Activated CD8-positive, alpha-beta memory T cell treated with anti-CD3 and anti-CD28 coated beads for 1 hour (primary cell): ENCODE data around the gene TXLNB.

Experiments
- DNase-seq, 2 donors: peaks; one replicate each; pipeline ENCODE4 v3.0.0-alpha.2; 2020; ENCODE audit warnings: low read depth in 1 of 2; ENCODE audit errors: extremely low read depth in 1 of 2

Gene TXLNB

GRCh38 chr6:139275279-139276055, 16.3 kb downstream of the TXLNB start:
- DNase-seq, result no peak

GRCh38 chr6:139271056-139271455, 20.7 kb downstream of the TXLNB start:
- no peak for DNase-seq

GRCh38 chr6:139270249-139270648, 21.5 kb downstream of the TXLNB start:
- no peak for DNase-seq

GRCh38 chr6:139265512-139266190, 26.1 kb downstream of the TXLNB start:
- DNase-seq, result no peak

- DNase-seq, result no peak
Measured at GRCh38 chr6:139262519-139263300, 29.1 kb downstream of the TXLNB start.

GRCh38 chr6:139257821-139258398, 33.9 kb downstream of the TXLNB start:
- DNase-seq, result no peak

GRCh38 chr6:139257291-139257690, 34.5 kb downstream of the TXLNB start:
- DNase-seq, result no peak

GRCh38 chr6:139256087-139256486, 35.7 kb downstream of the TXLNB start:
- no peak for DNase-seq

GRCh38 chr6:139254196-139254595, 37.6 kb downstream of the TXLNB start:
- DNase-seq, result no peak

- DNase-seq, result no peak
Measured at GRCh38 chr6:139253656-139254055, 38.1 kb downstream of the TXLNB start.

- DNase-seq, result no peak
Measured at GRCh38 chr6:139251691-139252390, 40.0 kb downstream of the TXLNB start.

- DNase-seq, result no peak
Measured at GRCh38 chr6:139251045-139251690, 40.6 kb downstream of the TXLNB start.

GRCh38 chr6:139250296-139251044, 41.3 kb downstream of the TXLNB start:
- peak; percentile 5 to 29 for DNase-seq

- DNase-seq, result no peak
Measured at GRCh38 chr6:139249395-139249794, 42.4 kb downstream of the TXLNB start.

- DNase-seq, result no peak
Measured at GRCh38 chr6:139248911-139249310, 42.9 kb downstream of the TXLNB start.

- DNase-seq, result no peak
Measured at GRCh38 chr6:139247618-139248017, 44.2 kb downstream of the TXLNB start.

GRCh38 chr6:139243536-139243935, 48.3 kb downstream of the TXLNB start:
- DNase-seq, result no peak

- DNase-seq, result no peak
Measured at GRCh38 chr6:139242457-139243240, 49.1 kb downstream of the TXLNB start.
